Islet of Langerhans (tissue), 1 donor: ENCODE measurements around the gene ITGB6.
A peak's percentile ranks its signal among the peaks of the same experiment; 100 is the strongest.
"Not testable (repeated sequence)": the region's sequence is repeated elsewhere in the genome, so short reads cannot be mapped to it uniquely, and the experiment has no call there.

Experiments
- FAIRE-seq: peaks from one replicate; lab custom pipeline; 2011; peaks lifted over from hg19 to GRCh38; lab: Jason Lieb, UNC

Gene ITGB6

GRCh38 chr2:160181146-160181836 is 18.8 kb downstream of the ITGB6 start:
- not testable (repeated sequence) for FAIRE-seq

- FAIRE-seq: not testable (repeated sequence)
Observed at GRCh38 chr2:160180690-160181089, 19.4 kb downstream of the ITGB6 start.

- FAIRE-seq: no peak
Observed at GRCh38 chr2:160180172-160180571, 19.9 kb downstream of the ITGB6 start.

- FAIRE-seq: no peak
Observed at GRCh38 chr2:160175169-160176134, 24.6 kb downstream of the ITGB6 start.

GRCh38 chr2:160174322-160174721 is 25.8 kb downstream of the ITGB6 start:
- FAIRE-seq: no peak

- no peak for FAIRE-seq
Observed at GRCh38 chr2:160169988-160170387, 30.1 kb downstream of the ITGB6 start.

GRCh38 chr2:160169471-160169870 is 30.6 kb downstream of the ITGB6 start:
- no peak for FAIRE-seq

- peak; percentile 17 for FAIRE-seq
Observed at GRCh38 chr2:160168878-160169277, 31.2 kb downstream of the ITGB6 start.

- no peak for FAIRE-seq
Observed at GRCh38 chr2:160167089-160167740, 32.9 kb downstream of the ITGB6 start.

GRCh38 chr2:160165996-160166395 is 34.1 kb downstream of the ITGB6 start:
- FAIRE-seq: no peak

- no peak for FAIRE-seq
Observed at GRCh38 chr2:160165081-160165480, 35.0 kb downstream of the ITGB6 start.

- no peak for FAIRE-seq
Observed at GRCh38 chr2:160157861-160158829, 41.9 kb downstream of the ITGB6 start.

- no peak for FAIRE-seq
Observed at GRCh38 chr2:160156665-160157064, 43.4 kb downstream of the ITGB6 start.

GRCh38 chr2:160156100-160156499 is 44.0 kb downstream of the ITGB6 start:
- FAIRE-seq: no peak

- FAIRE-seq: not testable (repeated sequence)
Observed at GRCh38 chr2:160148419-160148818, 51.7 kb downstream of the ITGB6 start.

GRCh38 chr2:160145471-160145870 is 54.6 kb downstream of the ITGB6 start:
- no peak for FAIRE-seq

GRCh38 chr2:160144280-160144990 is 55.6 kb downstream of the ITGB6 start:
- FAIRE-seq: no peak

GRCh38 chr2:160142472-160142871 is 57.6 kb downstream of the ITGB6 start:
- FAIRE-seq: no peak

GRCh38 chr2:160141912-160142311 is 58.2 kb downstream of the ITGB6 start:
- no peak for FAIRE-seq

GRCh38 chr2:160141419-160141818 is 58.7 kb downstream of the ITGB6 start:
- no peak for FAIRE-seq

GRCh38 chr2:160140471-160140870 is 59.6 kb downstream of the ITGB6 start:
- no peak for FAIRE-seq
